ENCODE measurements around the gene BLM. TPM values are rescaled to one million over a fixed set of nuclear protein-coding genes. Genes with fewer than 3 reads are reported as not detected.

The BLM gene
- polyA plus RNA-seq, 1 donor (not counting 4 experiments of a cell fraction or from before 2014, with no cell fraction given) = 4.4 TPM

- Histone ChIP-seq H2AFZ (ENCODE audit: control insufficient read depth, low read length) (no peak overlapping the region), H3K27ac (ENCODE audit: control insufficient read depth, insufficient read depth, low read length) (no peak overlapping the region), H3K9me1 (ENCODE audit: control insufficient read depth, extremely low read depth, insufficient read depth, low read length) (no peaks in the 10 kb centered on the region), H3K27me3 (ENCODE audit: control insufficient read depth, extremely low read depth, insufficient read depth, low read length) (peaks cover 2% of the 10 kb centered on the region), H3K4me1 (ENCODE audit: control insufficient read depth, extremely low read depth, insufficient read depth, low read length) (no peaks in the 10 kb centered on the region), H3K36me3 (ENCODE audit: control insufficient read depth in 2 of 2, extremely low read depth in 1 of 2, insufficient read depth in 2 of 2, low read length in 2 of 2) (no peaks in the 10 kb centered on the region), H4K20me1 (ENCODE audit: control insufficient read depth, extremely low read depth, insufficient read depth, low read length) (no peaks in the 10 kb centered on the region), H3K9me3 (ENCODE audit: control insufficient read depth, low read depth, low read length) (no peaks in the 10 kb centered on the region), H3K4me2 (ENCODE audit: control insufficient read depth, extremely low read depth, insufficient read depth, low read depth, low read length) (no peak overlapping the region), H3K79me2 (ENCODE audit: control insufficient read depth, insufficient read depth, low read length) (no peaks in the 10 kb centered on the region), H3K4me3 (ENCODE audit: control insufficient read depth in 2 of 3, extremely low read depth in 1 of 3, insufficient read depth in 2 of 3, low read depth in 1 of 3, low read length in 3 of 3) (no peak overlapping the region), H3K9ac (ENCODE audit: control insufficient read depth, extremely low read depth, insufficient read depth, low read length) (no peak overlapping the region)
- no peak for DNase-seq (ENCODE audit: low read depth, low spot score)
- FAIRE-seq = no peak
- TF ChIP-seq CTCF (optimal IDR thresholded peaks at IDR 0.05 in 1 of 3, IDR thresholded peaks at IDR 0.05 in 1 of 3, conservative IDR thresholded peaks at IDR 0.05 in 1 of 3; ENCODE audit: extremely low read depth in 1 of 3, insufficient read depth in 2 of 3, low read length in 3 of 3) (no peak), EZH2 (IDR thresholded peaks at IDR 0.05; ENCODE audit: low read length) (no peak)
- dilution Hi-C loops (cut with MboI; ENCODE audit: extremely low pct_ligation_motif_present, low sequenced_read_pairs) = no loop called here
These were observed 102.7 kb downstream of the BLM start for GRCh38 chr15:90819850-90820249.

GRCh38 chr15:90820481-90820880, 103.3 kb downstream of the BLM start:
- H3K36me3 ChIP-seq (ENCODE audit: control insufficient read depth in 2 of 2, extremely low read depth in 1 of 2, insufficient read depth in 2 of 2, low read length in 2 of 2) = no peaks in the 10 kb centered on the region
- dilution Hi-C loops (cut with MboI; ENCODE audit: extremely low pct_ligation_motif_present, low sequenced_read_pairs) = no loop called here
- H3K4me2 ChIP-seq (ENCODE audit: control insufficient read depth, extremely low read depth, insufficient read depth, low read depth, low read length) = no peak overlapping the region
- no peaks in the 10 kb centered on the region for H4K20me1 ChIP-seq (ENCODE audit: control insufficient read depth, extremely low read depth, insufficient read depth, low read length)
- H3K9ac ChIP-seq (ENCODE audit: control insufficient read depth, extremely low read depth, insufficient read depth, low read length) = no peak overlapping the region
- TF ChIP-seq EZH2 (IDR thresholded peaks at IDR 0.05; ENCODE audit: low read length) (no peak), CTCF (optimal IDR thresholded peaks at IDR 0.05 in 1 of 3, IDR thresholded peaks at IDR 0.05 in 1 of 3, conservative IDR thresholded peaks at IDR 0.05 in 1 of 3; ENCODE audit: extremely low read depth in 1 of 3, insufficient read depth in 2 of 3, low read length in 3 of 3) (no peak)
- H3K27ac ChIP-seq (ENCODE audit: control insufficient read depth, insufficient read depth, low read length) = no peak overlapping the region
- no peak overlapping the region for H3K4me3 ChIP-seq (ENCODE audit: control insufficient read depth in 2 of 3, extremely low read depth in 1 of 3, insufficient read depth in 2 of 3, low read depth in 1 of 3, low read length in 3 of 3)
- DNase-seq (ENCODE audit: low read depth, low spot score) = no peak
- no peak overlapping the region for H2AFZ ChIP-seq (ENCODE audit: control insufficient read depth, low read length)
- no peaks in the 10 kb centered on the region for H3K9me3 ChIP-seq (ENCODE audit: control insufficient read depth, low read depth, low read length)
- H3K4me1 ChIP-seq (ENCODE audit: control insufficient read depth, extremely low read depth, insufficient read depth, low read length) = no peaks in the 10 kb centered on the region
- no peaks in the 10 kb centered on the region for H3K9me1 ChIP-seq (ENCODE audit: control insufficient read depth, extremely low read depth, insufficient read depth, low read length)
- H3K79me2 ChIP-seq (ENCODE audit: control insufficient read depth, insufficient read depth, low read length) = no peaks in the 10 kb centered on the region
- FAIRE-seq = no peak
- peaks cover 4% of the 10 kb centered on the region for H3K27me3 ChIP-seq (ENCODE audit: control insufficient read depth, extremely low read depth, insufficient read depth, low read length)

All from keratinocyte (primary cell).